Measurements from ENCODE around the gene INPP5E.

GRCh38 chr9:136434580-136435169, 5.0 kb downstream of the INPP5E start:
- TF ChIP-seq, protein P1, sequence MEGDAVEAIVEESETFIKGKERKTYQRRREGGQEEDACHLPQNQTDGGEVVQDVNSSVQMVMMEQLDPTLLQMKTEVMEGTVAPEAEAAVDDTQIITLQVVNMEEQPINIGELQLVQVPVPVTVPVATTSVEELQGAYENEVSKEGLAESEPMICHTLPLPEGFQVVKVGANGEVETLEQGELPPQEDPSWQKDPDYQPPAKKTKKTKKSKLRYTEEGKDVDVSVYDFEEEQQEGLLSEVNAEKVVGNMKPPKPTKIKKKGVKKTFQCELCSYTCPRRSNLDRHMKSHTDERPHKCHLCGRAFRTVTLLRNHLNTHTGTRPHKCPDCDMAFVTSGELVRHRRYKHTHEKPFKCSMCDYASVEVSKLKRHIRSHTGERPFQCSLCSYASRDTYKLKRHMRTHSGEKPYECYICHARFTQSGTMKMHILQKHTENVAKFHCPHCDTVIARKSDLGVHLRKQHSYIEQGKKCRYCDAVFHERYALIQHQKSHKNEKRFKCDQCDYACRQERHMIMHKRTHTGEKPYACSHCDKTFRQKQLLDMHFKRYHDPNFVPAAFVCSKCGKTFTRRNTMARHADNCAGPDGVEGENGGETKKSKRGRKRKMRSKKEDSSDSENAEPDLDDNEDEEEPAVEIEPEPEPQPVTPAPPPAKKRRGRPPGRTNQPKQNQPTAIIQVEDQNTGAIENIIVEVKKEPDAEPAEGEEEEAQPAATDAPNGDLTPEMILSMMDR (IDR thresholded peaks at IDR 0.05), result no peak
- TF ChIP-seq ZFX (IDR thresholded peaks at IDR 0.05; ENCODE audit: borderline replicate concordance), result no peak
